IMR-90 (cell line): ENCODE results near the gene CSRP1.

Experiments used
- CEBPB ChIP-seq: IDR thresholded peaks from 2 replicates; pipeline ENCODE4 v1.6.1; 2012; ENCODE audit warnings: low read depth, low read length, improper control_type of control experiment
- CHD1 ChIP-seq: IDR thresholded peaks from 2 replicates; pipeline ENCODE4 v1.6.1; 2012; ENCODE audit warnings: low read depth, low read length, improper control_type of control experiment
- CTCF ChIP-seq: conservative IDR thresholded peaks from 2 replicates; pipeline ENCODE4 v1.5.1; 2012; ENCODE audit warnings: mild to moderate bottlenecking, low read depth, low read length, improper control_type of control experiment

GRCh38 chr1:201554190-201554600 is 47.3 kb upstream of the CSRP1 start:
- TF ChIP-seq CTCF (no peak), CHD1 (no peak), CEBPB (no peak)
